G401.6 (cell line): ENCODE results near the gene APP.

Experiments used
- FAIRE-seq: peaks from 2 replicates; lab custom pipeline; 2012; peaks lifted over from hg19 to GRCh38; lab: Jason Lieb, UNC

APP gene

DNA sequence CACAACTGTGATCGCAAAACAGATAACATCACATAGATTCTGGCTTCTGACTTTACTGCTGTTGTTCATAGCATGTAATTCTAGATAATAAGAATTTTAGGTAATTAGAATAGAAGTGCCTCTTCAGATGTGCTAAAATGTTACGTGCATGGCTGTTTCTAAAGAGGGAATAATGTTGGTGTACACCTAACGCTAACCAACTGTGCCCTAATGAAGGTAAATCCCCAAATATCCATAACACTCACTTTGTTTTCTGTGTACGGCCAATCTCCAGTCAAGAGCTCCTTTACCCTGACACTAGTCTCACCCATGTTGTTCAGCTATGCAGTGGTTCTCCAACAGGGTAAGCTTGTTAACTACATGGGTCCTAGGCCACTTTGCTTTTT lies 44.4 kb downstream of the APP start:
- no peak for FAIRE-seq

DNA sequence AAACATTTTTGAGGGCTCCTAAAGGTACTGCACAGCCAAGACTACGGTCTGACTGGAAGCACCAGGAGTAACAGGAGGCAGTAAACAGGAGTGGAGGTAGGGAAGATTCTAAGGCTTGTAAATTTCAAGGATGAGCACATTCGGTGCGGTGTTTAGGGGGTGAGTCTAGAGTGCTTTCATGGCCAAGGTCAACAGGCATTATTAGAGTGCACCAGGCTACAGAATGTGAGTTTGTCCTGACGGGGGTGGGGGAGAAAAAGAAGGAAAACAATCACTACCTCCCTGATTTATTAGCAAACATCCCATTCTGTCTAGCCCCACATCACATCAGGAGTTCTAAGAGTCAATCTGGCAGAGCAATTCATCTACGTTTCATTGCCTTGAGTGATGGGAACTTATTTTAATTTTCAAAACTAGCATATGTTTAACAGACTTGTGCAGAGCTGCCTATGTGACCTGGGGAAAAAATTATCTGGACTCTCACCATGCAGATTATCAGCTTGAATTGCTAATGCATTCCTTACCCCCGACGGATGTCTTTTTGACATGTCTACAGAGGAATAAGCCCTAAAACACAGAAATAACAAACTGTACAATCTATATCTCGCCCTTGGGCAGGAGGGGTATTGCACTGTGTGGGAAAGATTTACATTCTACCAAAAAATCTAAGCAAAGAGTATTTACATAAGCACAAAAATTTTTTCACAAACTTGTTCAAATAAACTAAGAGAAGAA lies 45.0 kb downstream of the APP start:
- no peak for FAIRE-seq

DNA sequence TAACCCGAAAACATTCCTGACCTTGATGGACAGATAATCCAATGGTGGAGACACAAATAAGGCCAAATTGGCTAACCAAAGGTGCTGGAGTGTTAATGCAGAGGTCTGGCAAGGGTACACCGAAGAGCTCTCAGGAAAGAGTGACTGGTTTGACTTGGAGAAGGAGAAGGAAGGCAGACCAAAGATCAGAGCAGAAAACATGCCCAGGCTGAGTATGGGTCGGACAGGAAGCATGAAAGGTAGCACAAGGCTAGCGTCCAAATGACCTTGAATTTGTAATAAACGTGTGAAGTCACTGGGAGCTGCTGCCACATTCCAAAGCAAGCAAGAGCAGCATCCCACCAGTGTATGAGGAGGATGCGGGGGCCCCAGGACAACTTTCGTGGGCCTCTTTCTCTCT lies 45.7 kb downstream of the APP start:
- FAIRE-seq, result no peak

DNA sequence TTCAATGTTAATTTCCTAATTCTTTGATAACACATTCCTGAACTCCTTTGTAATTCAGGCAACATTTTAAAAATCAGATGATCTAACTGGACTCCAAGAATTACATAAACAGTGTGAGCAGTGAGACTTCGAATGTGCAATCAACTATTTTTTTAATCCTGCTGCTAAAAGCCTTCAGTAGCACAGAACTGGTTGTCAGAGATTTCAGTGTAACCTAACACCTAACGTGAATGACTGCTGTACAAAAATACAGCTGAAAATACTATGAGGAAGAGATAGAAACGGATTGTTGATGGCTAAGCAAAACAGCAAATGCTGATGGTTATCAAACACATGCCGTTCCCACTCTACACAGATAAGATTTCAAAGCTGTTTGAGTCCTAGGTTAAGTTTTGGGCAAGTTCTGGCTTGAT lies 46.1 kb downstream of the APP start:
- FAIRE-seq, result no peak

DNA sequence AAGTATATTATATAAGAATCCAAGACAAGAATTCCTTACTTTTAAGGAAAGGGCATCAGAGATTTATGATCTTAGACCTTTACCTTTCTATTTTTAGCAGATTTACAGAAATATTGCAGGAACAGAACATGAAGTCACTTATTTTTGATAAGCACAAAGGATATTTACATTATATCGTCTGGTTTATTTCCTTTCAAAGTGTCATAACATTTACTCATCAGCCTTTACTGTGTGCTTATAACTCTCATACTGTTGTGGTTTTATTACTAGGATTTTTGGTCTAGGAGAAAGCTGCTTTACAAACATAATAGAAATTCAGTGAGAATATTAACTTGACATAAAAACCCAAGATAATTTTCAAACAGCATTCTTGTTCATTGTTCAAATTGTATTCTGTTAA lies 47.6 kb downstream of the APP start:
- FAIRE-seq, result no peak

DNA sequence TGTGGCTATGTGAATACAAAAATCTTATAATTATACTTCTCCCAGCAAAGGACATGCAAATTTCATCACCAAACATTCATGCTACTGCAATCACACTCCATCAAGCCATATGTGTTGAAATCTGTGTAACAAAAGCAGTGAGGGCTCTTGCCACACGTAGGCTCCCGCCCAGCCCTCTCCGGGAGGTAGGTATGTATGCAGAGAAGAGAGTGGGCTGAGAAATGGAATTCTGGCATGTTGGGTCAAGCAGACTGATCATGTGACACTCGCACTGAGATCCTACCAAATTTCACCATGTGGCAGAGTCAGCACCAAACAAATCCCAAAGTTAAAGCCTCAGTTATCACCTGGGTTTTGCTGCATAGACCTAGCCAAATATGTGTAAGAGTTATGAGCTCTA lies 49.7 kb downstream of the APP start:
- no peak for FAIRE-seq

DNA sequence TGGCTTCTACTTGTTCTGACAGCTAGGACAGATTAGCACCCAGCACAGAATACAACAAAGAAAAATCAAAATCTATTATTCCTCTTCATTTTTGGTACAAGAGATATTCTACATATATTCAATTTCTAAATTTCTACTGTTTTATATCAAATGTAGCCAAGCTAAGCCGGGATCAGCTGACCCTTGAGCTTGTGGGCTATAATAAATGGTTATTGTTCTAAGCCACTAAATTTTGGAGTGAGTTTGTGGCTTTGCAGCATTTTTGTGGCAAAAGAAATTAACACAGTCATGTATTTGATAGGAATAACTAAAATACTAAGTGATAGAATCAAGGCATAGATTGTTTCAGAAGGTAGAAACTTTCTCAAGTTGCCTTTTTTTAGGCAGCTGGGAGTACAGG lies 50.7 kb downstream of the APP start:
- no peak for FAIRE-seq

DNA sequence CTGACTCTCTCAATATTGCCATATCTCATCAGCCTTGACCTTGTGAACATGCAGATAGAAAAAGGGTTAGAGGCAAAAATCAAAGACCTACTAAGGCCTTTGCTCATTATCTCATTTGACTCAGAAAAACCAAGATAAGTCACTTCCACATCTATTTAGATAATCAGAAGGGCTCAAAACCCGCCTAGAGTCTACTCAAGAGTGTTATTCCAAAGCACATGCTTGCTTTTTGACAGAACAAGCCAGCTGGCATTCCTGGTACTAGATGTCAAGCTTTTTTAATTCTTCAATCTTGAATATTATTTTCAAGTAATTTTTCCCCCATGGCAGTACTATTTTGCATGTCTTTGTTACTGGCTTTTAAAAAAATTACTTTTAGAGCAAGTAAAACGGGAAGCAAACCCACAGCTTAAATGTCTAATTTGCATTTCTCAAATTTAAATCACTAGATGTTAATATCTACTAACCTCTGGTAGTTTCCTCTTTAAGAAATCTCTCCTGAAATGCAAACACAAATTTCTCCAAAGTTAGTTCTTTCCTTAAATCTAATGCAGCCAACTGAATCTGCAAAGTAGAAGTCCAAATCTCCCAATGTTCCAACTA lies 51.5 kb downstream of the APP start:
- no peak for FAIRE-seq

DNA sequence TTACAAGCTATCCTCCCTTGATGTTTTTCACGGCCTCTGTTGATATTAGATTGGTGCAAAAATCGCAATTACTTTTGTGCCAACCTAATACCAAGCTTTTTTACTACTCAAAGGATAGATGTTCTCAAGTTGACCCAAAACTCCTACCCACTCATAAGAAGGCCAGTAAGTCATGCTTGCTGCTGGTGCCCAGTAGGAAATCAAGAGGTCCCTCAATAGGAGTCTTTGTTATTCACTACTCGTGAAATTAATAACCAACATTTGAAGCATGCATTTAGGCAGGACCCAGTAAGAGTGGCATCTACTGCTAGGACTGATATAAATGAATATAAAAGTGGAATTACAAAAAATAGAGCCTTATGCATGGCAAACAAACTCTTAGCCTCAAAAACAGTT lies 52.6 kb downstream of the APP start:
- no peak for FAIRE-seq

DNA sequence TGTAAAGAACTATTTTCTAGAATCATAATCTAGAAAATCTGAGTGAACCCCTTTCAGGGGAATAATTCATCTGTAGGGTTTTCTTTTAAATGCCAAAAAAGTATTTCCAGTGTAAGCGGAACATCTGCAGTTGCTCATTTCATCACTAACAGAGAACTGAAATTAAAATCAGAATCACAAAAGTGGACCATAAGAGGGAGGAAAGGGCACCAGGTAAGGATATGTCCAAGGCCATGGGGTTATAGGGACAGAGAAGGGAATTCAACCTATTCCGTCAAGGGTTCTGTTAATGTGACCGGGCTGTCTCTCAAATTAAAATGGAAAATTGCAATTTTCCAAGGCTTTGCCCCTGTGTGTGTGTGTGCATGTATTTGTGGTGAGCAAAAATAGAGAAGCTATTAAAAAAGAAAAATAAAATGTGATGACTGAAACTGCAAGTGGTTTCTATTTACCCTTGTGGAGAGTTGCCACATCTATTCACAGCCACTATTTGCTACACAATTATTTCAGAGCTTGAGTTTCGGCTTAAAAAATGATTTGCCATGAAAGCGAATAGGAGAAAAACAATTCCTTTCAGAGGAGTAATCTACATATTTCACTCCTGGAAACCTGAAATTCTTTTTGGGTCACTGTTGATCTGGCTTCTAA lies 53.1 kb downstream of the APP start:
- FAIRE-seq, result no peak

DNA sequence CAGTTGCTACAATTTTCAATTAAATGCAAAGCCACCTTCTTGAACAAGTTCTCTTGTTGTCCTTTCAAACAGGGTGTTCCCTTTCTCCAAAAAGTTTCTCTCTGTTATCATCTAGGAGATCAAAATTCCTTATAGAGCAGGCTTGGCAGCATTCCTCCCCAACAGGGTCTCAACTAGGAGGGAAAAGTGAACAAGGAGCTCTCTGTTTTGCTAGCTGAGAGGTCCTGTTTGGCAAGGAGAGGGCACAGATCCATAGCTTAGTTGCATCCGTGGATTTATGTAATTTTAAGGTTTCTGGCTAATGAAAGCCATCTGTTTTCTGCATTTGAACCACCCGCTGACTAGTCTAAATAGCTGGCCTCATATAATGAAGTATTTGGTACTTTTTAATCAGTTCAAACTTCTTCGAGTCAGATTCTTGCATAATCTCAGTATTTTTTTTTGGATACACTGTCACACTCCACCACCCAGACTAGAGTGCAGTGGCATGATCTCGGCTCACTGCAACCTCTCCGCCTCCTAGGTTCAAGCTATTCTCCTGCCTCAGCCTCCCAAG lies 54.0 kb downstream of the APP start:
- no peak for FAIRE-seq

DNA sequence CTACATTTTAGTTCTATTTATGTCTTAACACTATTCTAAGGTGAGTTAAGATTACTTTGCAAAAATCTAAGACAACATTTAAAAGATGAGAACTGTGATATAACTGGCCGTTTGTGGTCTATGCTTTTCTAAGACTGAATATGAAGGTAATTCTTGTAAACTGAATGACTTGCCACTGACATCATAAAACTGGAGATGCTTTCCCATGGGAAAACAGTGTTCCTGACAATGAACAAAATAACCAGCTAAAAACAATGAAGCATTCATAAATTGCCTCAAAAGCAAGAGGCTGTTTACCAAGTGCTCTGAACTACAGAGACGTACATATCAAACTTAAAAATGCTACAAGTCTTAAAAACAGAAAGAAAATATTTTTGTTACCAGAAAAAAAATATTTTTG lies 54.7 kb downstream of the APP start:
- no peak for FAIRE-seq

DNA sequence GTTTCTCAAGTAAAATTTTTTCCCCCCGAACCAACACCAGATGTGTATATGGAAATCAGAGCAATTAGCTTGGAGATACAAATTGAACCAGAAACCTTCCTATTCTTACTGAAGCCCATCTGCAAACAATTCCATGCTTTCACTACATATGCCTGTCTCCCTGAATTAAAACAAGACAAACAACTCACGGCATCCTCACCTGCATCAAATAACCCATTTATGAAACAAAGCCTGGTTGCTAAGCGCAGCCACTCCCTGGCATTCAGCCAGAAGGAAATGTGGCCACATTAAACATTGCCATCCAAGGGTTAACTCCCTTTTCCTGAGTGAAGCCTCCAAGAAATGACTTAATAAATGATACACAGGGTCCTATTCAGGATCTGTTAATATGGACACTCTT lies 55.3 kb downstream of the APP start:
- FAIRE-seq, result no peak

DNA sequence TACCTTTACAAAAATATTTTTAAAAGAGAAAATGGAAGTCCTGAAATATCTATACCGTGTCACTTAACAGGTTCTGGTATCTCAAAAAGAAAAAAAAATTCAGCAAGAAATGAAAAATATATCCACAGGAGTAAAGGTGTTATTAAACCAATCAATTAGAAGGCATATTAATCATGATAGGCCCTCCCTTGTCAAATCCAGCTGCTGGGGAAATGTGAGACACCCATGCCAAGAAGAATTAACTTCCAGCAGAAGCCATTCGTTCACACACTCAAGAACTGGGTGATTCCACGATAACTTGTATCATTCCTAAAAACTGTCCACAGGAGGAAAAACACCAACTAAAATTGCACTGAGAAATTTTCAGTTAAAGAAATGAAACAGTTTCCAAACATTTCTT lies 57.6 kb downstream of the APP start:
- FAIRE-seq, result no peak

DNA sequence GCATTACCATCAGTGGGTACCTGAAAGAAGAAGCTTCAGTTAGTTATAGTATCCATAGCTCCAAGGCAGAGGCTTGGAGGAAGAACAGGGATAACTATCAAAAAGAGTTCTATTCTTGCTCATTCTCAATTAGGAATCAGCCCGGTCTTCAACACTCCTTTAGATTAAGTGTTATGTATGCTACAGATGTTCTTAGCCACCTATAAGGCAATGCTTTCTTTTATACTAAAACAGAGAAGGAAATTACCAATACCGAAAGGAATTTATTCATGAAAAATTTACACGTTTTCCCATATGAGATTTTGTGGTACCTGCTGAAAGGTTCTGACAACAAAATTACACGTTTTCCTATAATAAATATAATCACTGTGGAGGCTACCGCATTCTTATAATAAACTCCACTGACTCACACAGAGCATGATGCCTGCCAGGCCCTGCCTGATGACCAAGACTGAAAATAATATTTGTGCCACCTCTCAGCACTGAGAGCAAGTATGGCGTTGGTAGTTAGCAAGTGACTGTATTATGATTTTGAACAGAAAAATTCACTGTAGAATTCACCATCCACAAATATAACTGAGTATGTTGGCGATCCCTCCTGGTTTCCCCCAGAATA lies 58.3 kb downstream of the APP start:
- FAIRE-seq, result no peak

DNA sequence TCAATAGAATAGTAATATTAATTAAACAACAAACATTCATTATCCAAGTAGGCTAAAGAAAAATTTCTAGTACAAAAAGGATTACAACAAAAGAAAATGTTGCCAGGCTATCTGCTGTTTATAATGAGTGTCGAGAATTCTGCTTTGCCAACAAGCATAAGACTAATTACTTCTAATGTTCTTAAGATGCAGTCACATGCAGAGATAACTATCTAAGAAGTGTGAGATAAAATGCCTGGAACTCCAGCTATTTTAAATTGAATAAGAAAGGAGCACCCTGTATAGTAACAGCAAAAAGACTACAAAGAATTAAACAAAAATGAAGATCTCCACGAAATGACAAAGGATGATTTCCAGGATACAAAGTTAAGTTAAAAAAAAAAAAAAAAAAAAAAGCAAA lies 59.9 kb downstream of the APP start:
- FAIRE-seq, result no peak

DNA sequence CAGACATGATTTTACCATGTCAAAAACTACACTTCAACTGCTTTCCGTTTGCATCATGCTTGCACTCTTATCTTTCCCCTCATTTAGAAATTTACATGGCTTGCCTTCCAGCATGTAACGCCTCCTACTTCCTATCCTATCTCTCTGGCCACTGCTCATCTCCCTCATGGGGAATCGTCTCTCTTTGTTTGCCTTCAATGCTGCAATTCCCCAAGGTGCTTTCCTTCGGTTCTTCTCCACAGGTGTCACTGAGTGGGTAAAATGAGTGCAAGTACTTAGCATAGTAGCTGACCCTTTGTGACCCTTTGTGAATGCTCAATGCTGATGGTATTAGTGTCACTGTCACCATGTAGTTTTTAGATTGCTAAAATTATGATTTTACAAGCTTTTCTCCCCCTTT lies 63.1 kb downstream of the APP start:
- FAIRE-seq, result no peak

DNA sequence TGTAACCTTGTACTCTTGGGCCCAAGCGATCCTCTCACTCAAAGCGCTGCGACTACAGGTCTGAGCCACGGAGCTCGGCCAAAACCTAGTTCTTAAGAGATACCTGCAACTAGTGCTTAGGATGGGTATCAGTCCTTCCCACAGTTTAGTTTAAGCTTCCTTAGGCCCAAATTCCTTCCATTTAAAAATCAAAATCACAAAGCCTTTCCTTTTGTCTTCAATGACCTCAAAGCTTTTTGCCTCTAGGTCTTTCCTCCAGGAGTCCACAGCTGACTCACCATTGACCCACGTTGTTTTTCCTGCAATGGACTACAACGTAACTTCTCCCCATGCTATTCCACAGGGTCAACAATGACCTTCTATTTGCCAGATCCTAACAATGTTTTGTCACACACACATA lies 64.0 kb downstream of the APP start:
- no peak for FAIRE-seq

DNA sequence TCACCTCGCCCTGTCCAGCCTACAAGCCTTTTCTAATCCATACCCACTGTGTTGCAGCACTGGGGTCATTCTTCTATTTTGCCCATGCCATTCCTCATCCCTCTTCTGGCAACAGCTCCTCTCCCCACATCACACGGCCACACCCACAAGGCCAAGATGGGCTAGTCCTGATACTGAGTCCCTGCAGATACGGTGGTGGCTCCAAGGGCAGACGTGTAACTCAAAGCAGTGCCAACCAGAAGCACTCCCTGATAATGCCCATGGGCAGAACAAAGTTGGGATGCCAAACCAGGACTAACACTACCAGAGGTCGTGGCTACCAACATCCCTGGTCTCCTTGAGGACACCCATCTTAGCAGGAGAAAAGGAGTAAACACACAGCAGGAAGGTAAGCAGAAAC lies 64.8 kb downstream of the APP start:
- no peak for FAIRE-seq

DNA sequence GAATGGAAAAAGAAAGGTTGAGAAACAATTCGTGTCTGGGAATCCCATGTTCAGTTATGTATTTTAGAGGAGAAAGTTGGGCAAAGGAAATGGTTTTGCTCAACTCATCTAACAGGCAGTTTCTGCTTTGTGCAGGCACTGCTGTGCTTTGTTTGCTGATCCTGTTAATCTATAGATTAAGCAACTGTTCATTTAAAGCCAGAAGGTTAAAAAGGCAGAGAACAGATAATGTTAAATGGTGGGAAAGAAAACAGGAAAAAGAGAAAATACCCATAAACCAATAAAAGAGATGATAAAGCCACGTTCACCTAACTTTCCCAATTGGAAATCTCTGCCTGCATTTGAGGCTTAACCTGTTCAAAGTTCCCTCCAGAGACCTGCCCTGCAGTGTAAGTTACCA lies 70.0 kb downstream of the APP start:
- FAIRE-seq, result no peak

DNA sequence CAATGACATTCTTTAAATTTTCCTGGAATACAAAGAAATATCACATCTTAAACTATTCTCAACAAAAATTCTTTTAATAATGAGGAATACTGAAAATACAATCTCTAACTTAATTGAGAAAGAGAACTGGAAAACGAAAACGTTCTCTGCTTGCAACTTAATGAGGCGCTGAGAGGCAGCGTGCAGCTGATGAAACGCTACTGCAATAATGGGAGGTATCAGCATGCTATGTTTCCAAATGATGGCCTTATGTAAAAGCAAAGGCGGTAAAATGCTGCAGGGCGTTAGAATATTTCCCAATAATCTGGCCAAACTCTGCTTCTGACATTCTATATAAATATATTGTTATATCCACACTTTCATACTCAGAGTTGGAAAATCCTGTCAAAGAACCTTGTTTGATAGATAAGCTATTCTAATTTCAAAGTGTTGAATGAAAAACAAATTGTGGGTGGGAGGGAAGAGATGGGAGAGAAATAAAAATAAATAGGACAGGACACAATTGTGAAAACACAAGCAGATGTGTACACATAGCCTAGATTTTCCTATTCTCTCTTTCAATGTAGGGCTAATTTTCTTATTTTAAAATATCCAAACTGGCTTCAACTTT lies 70.9 kb downstream of the APP start:
- FAIRE-seq, result no peak

DNA sequence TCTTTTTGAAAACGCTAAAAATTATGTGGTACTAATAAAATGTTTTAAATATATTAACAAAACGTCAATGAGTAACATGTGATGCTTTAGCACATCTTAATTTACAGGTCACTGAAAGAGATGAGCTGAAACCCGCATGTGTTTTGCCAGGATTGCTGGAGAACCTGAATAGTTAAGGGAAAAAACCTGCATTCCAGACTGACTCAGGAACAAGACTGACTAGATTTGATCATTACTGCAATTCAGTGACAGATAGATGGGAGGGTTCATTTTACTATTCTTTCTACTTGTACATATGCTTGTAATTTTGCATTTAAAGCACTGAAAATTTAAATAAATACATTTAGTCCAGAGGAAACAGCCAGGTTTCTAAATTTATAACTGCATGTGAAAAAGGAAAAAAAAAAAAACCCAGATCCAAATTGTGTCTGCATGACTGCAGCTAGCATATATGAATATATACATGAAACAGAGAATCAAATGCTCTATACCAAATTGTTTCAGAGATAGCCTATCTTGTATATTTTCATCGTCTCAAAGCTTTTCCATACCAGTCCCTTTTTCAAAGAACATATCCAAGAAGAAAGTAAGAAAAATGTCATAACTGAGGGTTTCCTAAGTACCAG lies 71.7 kb downstream of the APP start:
- FAIRE-seq, result no peak
